HG02763 (cell line): Measurements from ENCODE around the gene PAPSS1.

Experiments used
- ATAC-seq: cut with Tn5 transposase; IDR thresholded peaks from one replicate; pipeline ENCODE4 v1.9.1; 2021; ENCODE audit warnings: mild to moderate bottlenecking, moderate library complexity; ENCODE audit not compliant: unreplicated experiment

Gene PAPSS1

DNA sequence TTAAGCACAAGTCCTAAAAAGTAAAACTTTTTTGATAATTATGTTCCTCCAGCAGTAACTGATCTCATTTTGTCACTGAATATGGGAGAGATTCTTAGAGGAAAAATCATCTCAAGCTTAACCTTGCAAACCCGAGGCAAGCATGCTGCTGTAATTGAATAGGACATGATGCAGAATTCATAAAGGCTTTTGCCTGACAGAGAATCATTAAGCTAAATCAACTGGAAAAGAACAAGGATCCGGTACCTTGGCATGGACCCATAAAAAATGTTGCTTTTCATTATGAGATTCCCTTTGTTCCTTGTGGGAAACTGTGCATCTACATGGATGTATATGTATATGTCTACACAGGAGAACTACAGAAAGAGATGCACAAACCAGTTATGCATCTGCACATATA lies 149.1 kb downstream of the PAPSS1 start:
- no peak for ATAC-seq

DNA sequence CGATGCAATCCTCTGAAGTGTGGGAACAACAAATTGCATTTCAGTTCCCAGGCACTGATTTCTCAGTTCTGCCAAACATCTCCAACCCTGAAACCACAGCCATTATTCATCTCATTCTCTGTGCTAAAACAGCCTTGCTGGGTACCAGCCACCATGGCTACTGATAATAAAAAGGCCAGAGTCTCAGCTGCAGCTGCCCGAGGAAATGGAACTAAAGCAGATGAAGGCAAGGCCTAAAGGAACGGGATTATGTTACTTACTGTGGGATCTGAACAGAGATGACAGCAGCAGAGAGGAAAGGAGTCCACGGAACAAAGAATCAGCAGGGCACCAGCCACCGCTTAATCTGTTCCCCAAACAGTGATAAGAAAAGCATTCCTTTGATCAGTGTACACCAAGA lies 155.7 kb downstream of the PAPSS1 start:
- no peak for ATAC-seq
